ENCODE measurements around the gene ABHD12. TPM values are rescaled to one million over a fixed set of nuclear protein-coding genes. Genes with fewer than 3 reads are reported as not detected.

The ABHD12 gene
- total RNA-seq, 4 donors from 2014 or later: 10.0 to 47.6 (median 36.3) TPM

DNA sequence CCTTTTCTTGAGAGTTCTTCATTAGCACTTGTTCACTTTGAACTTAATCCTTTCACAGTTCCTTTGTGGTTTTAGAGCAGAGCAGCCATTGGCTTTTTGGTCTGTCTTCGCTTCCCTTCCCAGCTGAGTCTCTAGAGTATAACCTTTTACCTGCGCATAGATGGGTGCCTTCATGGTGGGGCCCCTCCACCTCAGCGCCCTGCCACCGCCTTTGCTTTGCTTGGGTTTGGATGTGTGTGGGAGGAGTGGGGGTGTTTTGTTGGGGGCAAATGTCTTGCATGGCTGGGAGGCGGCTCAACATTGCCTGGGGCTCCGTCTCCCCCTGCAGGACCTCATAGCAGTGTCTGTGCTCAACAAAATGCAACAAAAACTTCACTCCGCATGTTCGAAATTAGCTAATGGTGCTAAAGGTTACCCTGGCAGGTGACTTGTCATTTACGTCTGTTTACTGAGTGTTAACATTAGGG lies 130.8 kb downstream of the ABHD12 start:
- Histone ChIP-seq H3K36me3 (no peaks in the 10 kb centered on the region), H3K4me1 (no peaks in the 10 kb centered on the region), H3K27ac (no peak overlapping the region), H3K9me3 (no peaks in the 10 kb centered on the region), H3K4me3 (no peak overlapping the region), H3K27me3 (no peaks in the 10 kb centered on the region)
- TF ChIP-seq POLR2A (IDR thresholded peaks at IDR 0.05): no peak
- TF ChIP-seq, protein P1, sequence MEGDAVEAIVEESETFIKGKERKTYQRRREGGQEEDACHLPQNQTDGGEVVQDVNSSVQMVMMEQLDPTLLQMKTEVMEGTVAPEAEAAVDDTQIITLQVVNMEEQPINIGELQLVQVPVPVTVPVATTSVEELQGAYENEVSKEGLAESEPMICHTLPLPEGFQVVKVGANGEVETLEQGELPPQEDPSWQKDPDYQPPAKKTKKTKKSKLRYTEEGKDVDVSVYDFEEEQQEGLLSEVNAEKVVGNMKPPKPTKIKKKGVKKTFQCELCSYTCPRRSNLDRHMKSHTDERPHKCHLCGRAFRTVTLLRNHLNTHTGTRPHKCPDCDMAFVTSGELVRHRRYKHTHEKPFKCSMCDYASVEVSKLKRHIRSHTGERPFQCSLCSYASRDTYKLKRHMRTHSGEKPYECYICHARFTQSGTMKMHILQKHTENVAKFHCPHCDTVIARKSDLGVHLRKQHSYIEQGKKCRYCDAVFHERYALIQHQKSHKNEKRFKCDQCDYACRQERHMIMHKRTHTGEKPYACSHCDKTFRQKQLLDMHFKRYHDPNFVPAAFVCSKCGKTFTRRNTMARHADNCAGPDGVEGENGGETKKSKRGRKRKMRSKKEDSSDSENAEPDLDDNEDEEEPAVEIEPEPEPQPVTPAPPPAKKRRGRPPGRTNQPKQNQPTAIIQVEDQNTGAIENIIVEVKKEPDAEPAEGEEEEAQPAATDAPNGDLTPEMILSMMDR (IDR thresholded peaks at IDR 0.05): no peak
- DNase-seq: no peak
- intact Hi-C loops (cut with DNase I; ENCODE audit: low total_unique reads): no loop called here

DNA sequence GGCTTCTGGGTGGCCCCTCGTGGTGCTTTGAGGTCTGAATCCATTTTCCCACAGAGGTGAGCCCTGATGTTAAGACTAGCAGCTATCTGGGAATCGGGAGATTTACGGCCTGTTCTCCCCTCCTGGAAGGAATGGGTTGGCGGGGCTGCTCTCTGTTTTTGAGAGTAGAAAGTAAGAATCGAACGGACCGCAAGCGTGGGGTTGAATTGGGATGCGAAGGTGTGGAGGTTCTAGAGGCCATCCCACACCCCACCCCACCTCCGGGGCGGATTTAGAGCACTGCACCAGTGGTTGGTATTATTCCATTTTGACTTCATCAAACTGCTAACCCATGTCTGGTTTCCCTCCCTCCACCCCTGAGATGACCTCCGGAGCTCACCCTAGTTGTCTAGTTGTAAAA lies 131.3 kb downstream of the ABHD12 start:
- Histone ChIP-seq H3K4me1 (no peaks in the 10 kb centered on the region), H3K27ac (no peak overlapping the region)

DNA sequence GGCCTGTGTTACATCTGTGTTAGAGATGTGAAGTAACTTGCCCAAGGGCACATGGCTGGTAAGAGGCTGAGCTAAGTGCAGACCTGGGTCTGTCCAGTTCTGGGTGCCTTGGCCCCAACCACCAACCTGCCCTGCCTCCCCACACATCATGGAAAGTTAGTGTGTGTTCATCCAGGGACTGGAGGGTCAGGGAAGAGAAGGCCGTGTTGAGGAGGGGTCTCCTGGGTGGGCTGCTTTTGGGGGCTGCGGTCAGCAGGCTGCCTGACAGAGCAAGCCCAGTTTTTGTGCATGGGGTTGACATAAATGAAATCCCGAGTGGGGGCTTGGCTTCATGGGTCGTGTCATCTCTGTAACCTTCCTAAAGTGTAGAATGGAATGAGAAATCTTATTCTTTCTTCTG lies 131.8 kb downstream of the ABHD12 start:
- Histone ChIP-seq H3K27ac (no peak overlapping the region), H3K27me3 (no peaks in the 10 kb centered on the region), H3K4me1 (no peaks in the 10 kb centered on the region), H3K4me3 (no peak overlapping the region), H3K36me3 (no peaks in the 10 kb centered on the region), H3K9me3 (no peaks in the 10 kb centered on the region)
- DNase-seq: no peak
- intact Hi-C loops (cut with DNase I; ENCODE audit: low total_unique reads): no loop called here
- no peak for TF ChIP-seq POLR2A (IDR thresholded peaks at IDR 0.05)
- TF ChIP-seq, protein P1 (IDR thresholded peaks at IDR 0.05): no peak

More for the DNA sequence above, 131.3 kb downstream of the ABHD12 start:
- intact Hi-C loops (cut with DNase I; ENCODE audit: low total_unique reads): no loop called here
- no peak for DNase-seq
- Histone ChIP-seq H3K4me3 (no peak overlapping the region), H3K36me3 (no peaks in the 10 kb centered on the region), H3K27me3 (no peaks in the 10 kb centered on the region), H3K9me3 (no peaks in the 10 kb centered on the region)
- TF ChIP-seq POLR2A (IDR thresholded peaks at IDR 0.05): no peak

DNA sequence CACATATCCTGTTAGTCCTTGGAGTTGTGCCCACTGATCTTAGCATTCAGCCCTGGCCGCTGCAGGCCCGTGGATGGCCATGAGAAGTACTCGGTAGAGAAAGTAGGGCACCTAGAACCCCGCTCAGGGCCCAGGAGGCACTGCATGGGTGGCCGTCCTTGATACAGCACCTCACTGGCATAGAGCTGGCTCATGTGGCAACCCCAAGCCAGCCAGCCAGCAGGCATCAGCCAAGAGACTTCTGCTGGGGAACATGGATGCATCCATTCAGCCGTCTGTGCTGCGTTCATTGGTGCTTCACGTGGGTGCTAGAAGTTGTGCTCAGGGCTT lies 132.2 kb downstream of the ABHD12 start:
- Histone ChIP-seq H3K4me1 (no peaks in the 10 kb centered on the region), H3K9me3 (no peaks in the 10 kb centered on the region), H3K27ac (no peak overlapping the region), H3K4me3 (no peak overlapping the region), H3K36me3 (no peaks in the 10 kb centered on the region), H3K27me3 (no peaks in the 10 kb centered on the region)
- no peak for DNase-seq
- intact Hi-C loops (cut with DNase I; ENCODE audit: low total_unique reads): no loop called here
- TF ChIP-seq, protein P1 (IDR thresholded peaks at IDR 0.05): no peak
- TF ChIP-seq POLR2A (IDR thresholded peaks at IDR 0.05): no peak

DNA sequence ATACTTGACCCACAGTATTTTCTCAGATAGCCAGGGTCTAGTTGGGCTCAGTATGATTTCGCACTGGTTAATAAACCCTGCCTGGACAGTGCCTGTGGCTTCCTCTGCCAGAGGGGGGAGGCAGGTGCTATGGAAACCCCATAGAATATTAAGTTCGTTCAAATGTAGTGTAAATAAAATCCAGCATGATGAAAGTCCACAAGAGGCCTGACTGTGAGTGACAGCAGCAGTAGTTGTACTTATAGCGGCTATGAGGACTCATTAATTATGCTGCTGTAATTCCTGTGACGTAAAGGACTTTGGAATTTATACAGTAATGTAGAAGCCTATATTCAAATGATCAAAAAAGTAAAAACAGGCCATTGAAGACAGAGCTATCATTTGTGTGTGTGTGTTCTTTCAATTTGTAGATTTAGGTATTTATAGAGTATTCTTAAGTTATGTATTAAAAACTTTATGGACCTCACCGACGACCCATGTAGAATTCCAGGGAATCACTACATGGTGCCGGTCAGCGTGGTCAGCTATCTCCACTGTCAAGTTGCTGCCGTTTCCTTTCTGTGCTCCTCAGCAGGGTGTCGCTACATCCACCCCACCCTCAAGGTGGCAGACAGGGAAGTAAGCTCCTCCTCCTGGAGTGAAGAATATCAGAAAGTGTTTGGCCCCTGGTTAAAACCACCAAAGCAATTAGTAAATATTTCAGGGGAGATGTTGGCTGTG lies 132.7 kb downstream of the ABHD12 start:
- Histone ChIP-seq H3K9me3 (no peaks in the 10 kb centered on the region), H3K27ac (no peak overlapping the region), H3K4me1 (no peaks in the 10 kb centered on the region), H3K4me3 (no peak overlapping the region), H3K27me3 (no peaks in the 10 kb centered on the region), H3K36me3 (no peaks in the 10 kb centered on the region)
- intact Hi-C loops (cut with DNase I; ENCODE audit: low total_unique reads): no loop called here
- TF ChIP-seq, protein P1 (IDR thresholded peaks at IDR 0.05): no peak
- TF ChIP-seq POLR2A (IDR thresholded peaks at IDR 0.05): no peak
- no peak for DNase-seq

All from uterus (tissue), 4 donors.